Activated CD4-positive, alpha-beta memory T cell treated with anti-CD3 and anti-CD28 coated beads for 36 hours (primary cell): Measurements from ENCODE around the gene PWWP2B. TPM values are rescaled to one million over a fixed set of nuclear protein-coding genes. Genes with fewer than 3 reads are reported as not detected.

Experiments used
- CTCF ChIA-PET: fragments of 350-600 bp; sonication (Branson Sonifier 250); formaldehyde crosslinking; loops from one replicate; lab custom pipeline; 2021; ENCODE audit warnings: antibody characterized with exemption, inconsistent platforms; lab: Charles Lee
- POLR2A ChIA-PET: fragments of 350-600 bp; sonication (Branson Sonifier 250); formaldehyde crosslinking; loops from one replicate; lab custom pipeline; 2021; ENCODE audit warnings: antibody characterized with exemption; lab: Charles Lee
- DNase-seq: peaks from one replicate; pipeline ENCODE4 v3.0.0-alpha.2; 2020
- H3K27ac Mint-ChIP-seq: one replicate; pipeline ENCODE4 v1.8.0; 2021; ENCODE audit warnings: mixed read lengths
- H3K27me3 Mint-ChIP-seq: one replicate; pipeline ENCODE4 v1.8.0; 2021; ENCODE audit warnings: mixed read lengths
- H3K36me3 Mint-ChIP-seq: one replicate; pipeline ENCODE4 v1.8.0; 2021; ENCODE audit warnings: mixed read lengths
- H3K4me1 Mint-ChIP-seq: one replicate; pipeline ENCODE4 v1.8.0; 2021; ENCODE audit warnings: low read depth, mixed read lengths
- H3K4me3 Mint-ChIP-seq: one replicate; pipeline ENCODE4 v1.8.0; 2021; ENCODE audit warnings: mild to moderate bottlenecking, mixed read lengths
- H3K9me3 Mint-ChIP-seq: one replicate; pipeline ENCODE4 v1.8.0; 2021; ENCODE audit warnings: mixed read lengths
- intact Hi-C: fragments of 100-400 bp; cut with micrococcal nuclease; formaldehyde crosslinking; loops from one replicate; pipeline ENCODE4 v1.15.1; 2023
- total RNA-seq, 2 experiments: library from RNA; stranded (reverse); gene quantifications; one replicate each; pipeline ENCODE4 v1.2.3, GENCODE V29; 2021

The PWWP2B gene
- total RNA-seq, 2 experiments from 2014 or later, result 3.0 to 3.1 TPM

DNA sequence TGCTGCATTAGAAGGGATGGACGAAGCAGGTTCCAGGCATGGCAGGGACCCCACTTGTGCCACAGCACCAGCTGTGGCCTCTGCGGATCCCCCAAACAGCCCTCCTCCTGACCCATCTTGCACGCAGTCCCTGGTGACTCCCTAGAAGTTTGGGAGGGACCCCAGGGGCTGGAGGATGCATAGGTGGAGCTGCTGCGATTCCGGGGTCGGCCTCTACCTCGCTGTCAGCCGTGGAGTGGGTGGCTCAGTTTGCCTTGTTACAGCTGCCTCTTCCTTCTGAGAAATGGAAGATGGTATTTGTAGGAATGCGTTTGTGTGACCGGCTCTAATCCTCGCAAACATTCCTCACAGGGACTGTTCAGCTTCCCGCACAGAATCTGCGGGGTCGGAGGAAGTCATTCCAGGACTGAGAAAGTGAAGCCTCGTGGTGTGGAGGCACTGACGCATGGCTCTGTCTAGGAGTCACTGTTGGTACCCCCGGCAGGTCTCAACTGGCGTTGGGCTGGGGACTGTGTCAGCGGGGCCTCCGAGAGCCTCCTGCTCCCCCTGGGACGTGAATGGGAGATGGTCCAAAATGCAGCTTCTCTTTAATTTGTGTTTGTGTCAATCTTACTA lies 17.5 kb downstream of the PWWP2B start:
- Mint-ChIP-seq H3K4me3 (no peak overlapping the region), H3K36me3 (no peaks in the 10 kb centered on the region), H3K27me3 (no peaks in the 10 kb centered on the region), H3K4me1 (no peaks in the 10 kb centered on the region), H3K9me3 (no peaks in the 10 kb centered on the region), H3K27ac (no peak overlapping the region)
- ChIA-PET CTCF (no interaction called here), POLR2A (no interaction called here)
- intact Hi-C loops, result no loop called here
- no peak for DNase-seq

DNA sequence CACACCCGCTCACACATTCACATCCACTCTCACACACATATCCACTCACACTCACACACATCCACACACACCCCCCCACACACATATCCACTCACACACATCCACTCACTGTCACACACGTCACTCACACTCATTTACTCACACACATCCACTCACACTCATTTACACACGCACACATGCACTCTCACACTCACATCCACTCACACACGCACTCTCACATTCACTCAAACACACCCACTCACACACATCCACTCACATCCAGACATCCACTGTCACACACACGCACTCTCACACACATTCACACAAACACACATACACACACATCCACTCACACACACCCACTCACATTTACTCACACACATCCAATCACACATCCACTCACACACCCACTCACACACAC lies 18.3 kb downstream of the PWWP2B start:
- no peaks in the 10 kb centered on the region for H3K4me1 Mint-ChIP-seq
- ChIA-PET CTCF (no interaction called here), POLR2A (no interaction called here)
- H3K36me3 Mint-ChIP-seq, result no peaks in the 10 kb centered on the region
- no peak overlapping the region for H3K4me3 Mint-ChIP-seq
- no peak overlapping the region for H3K27ac Mint-ChIP-seq
- H3K27me3 Mint-ChIP-seq, result no peaks in the 10 kb centered on the region
- DNase-seq, result no peak
- no peaks in the 10 kb centered on the region for H3K9me3 Mint-ChIP-seq
- intact Hi-C loops, result no loop called here

DNA sequence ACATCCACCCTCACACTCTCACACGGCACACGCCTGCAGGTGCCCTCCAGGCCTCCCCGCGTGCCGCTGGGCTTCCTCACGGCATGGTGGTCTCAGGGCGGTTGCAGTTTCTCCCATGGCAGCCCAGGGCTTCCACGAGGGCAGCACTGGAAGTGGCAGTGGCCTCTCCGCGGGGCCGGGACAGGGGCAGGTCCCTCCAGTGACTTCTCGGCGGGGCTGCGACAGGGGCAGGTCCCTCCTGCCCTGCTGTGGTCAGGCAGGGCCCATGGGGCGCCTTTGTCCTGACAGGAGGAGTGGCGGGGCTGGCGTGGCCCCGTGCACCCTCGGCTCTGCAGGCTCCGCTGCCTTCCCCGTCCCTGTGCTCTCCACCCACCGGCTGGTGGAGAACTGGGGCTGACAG lies 19.0 kb downstream of the PWWP2B start:
- CTCF ChIA-PET, result no interaction called here
- Mint-ChIP-seq H3K27me3 (no peaks in the 10 kb centered on the region), H3K4me3 (no peak overlapping the region), H3K4me1 (peaks cover 2% of the 10 kb centered on the region), H3K9me3 (no peaks in the 10 kb centered on the region), H3K36me3 (no peaks in the 10 kb centered on the region), H3K27ac (no peak overlapping the region)
- POLR2A ChIA-PET, result no interaction called here
- intact Hi-C loops, result no loop called here
- DNase-seq, result no peak

DNA sequence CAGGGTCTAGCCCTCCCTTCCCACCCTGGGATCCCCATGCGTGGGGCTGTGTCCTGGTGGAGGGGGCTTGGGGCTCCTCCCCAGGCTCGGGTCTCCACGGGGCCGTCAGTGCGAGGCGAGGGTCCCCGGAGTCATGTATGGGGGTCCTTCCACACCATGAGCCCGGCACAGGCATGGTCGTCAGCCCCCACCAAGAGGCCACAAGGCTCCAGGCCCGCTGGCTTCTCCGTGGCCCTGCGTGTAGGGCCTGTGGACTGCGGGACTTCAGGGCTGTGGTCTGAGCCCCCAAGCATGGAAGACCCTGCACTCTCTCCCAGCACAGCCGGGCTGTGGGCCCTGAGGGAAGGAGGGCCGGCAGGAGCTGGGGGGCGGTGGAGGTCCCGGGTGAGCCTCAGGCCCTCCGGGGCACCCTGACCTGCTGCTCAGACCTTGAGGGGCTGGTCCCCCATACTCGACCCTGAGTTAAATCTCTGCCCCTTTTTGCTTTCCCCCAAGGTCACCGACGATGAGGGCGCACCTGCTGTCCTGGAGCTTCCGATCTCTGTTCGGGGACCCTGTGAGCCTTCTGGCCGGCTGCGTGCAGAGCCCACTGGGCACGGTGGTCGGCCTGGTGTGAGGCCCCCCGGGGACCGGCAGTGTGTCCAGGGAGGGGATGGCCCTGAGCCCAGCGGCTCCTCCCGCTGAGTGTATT lies 19.7 kb downstream of the PWWP2B start:
- Mint-ChIP-seq H3K4me1 (peaks cover 6% of the 10 kb centered on the region), H3K36me3 (no peaks in the 10 kb centered on the region), H3K27me3 (no peaks in the 10 kb centered on the region), H3K9me3 (no peaks in the 10 kb centered on the region), H3K27ac (no peak overlapping the region), H3K4me3 (no peak overlapping the region)
- intact Hi-C loops, result no loop called here
- CTCF ChIA-PET, result no interaction called here
- POLR2A ChIA-PET, result no interaction called here
- DNase-seq, result no peak

DNA sequence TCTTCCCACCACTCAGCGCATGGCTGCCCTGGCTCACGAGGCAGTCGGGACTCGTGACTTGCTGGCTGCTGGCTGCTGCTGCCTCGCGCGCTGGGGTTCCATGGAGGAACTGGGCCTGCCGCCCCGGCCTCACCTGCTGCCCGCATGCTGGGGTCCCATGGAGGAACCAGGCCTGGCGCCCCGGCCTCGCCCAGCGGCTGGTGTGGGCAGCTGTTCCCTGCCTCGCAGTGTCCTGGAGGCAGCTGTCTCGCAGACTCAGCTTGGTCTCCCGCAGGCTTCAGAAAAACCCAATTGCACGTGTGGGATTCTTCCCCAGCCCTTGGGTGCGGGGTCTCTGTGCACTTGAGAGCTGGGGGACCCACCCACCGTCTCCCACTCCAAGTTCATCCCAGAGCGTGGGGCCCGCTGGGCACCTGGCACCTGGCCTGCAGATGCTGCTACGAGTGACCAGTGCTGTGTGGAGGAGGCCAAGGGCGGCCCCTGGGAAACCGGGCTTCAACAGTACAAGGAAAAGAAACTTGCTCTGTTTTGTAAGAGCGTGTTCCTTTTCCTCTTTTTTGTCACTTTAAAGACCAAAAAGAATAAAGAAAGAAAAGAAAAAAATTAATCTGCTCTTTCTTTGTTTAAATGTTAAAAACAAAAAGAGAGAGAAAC lies 20.4 kb downstream of the PWWP2B start:
- POLR2A ChIA-PET, result no interaction called here
- intact Hi-C loops, result no loop called here
- no peaks in the 10 kb centered on the region for H3K9me3 Mint-ChIP-seq
- H3K27me3 Mint-ChIP-seq, result no peaks in the 10 kb centered on the region
- no peak overlapping the region for H3K27ac Mint-ChIP-seq
- no peak overlapping the region for H3K4me3 Mint-ChIP-seq
- no peak for DNase-seq
- H3K4me1 Mint-ChIP-seq, result peaks cover 9% of the 10 kb centered on the region
- H3K36me3 Mint-ChIP-seq, result no peaks in the 10 kb centered on the region
- CTCF ChIA-PET, result no interaction called here

DNA sequence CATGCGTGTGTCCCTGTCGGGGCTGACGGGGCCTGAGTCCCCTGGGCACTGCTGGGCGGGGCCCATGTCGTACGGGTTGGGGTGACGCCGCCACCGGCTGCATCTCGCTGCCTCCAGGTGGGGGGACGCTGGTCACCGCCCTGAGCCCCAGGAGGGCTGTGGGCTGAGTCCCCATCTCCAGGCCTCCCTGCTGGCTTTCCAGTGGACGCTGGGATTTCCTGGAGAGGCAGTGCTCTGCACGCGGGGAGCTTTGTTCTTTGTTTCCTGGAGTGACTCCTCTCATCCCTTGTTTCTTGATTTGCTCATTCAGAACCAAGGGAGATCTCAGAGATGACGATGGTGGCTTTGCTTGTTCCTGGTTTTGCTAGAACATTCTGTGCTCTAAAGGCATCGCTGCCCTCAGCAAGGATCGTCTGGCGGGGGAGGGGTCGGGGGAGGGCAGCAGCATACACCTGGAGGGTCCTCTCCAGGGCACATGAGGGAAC lies 21.0 kb downstream of the PWWP2B start:
- intact Hi-C loops, result no loop called here
- POLR2A ChIA-PET, result no interaction called here
- H3K36me3 Mint-ChIP-seq, result no peaks in the 10 kb centered on the region
- H3K4me1 Mint-ChIP-seq, result peaks cover 12% of the 10 kb centered on the region
- H3K4me3 Mint-ChIP-seq, result no peak overlapping the region
- no peak for DNase-seq
- H3K27ac Mint-ChIP-seq, result no peak overlapping the region
- CTCF ChIA-PET, result no interaction called here
- no peaks in the 10 kb centered on the region for H3K9me3 Mint-ChIP-seq
- no peaks in the 10 kb centered on the region for H3K27me3 Mint-ChIP-seq

DNA sequence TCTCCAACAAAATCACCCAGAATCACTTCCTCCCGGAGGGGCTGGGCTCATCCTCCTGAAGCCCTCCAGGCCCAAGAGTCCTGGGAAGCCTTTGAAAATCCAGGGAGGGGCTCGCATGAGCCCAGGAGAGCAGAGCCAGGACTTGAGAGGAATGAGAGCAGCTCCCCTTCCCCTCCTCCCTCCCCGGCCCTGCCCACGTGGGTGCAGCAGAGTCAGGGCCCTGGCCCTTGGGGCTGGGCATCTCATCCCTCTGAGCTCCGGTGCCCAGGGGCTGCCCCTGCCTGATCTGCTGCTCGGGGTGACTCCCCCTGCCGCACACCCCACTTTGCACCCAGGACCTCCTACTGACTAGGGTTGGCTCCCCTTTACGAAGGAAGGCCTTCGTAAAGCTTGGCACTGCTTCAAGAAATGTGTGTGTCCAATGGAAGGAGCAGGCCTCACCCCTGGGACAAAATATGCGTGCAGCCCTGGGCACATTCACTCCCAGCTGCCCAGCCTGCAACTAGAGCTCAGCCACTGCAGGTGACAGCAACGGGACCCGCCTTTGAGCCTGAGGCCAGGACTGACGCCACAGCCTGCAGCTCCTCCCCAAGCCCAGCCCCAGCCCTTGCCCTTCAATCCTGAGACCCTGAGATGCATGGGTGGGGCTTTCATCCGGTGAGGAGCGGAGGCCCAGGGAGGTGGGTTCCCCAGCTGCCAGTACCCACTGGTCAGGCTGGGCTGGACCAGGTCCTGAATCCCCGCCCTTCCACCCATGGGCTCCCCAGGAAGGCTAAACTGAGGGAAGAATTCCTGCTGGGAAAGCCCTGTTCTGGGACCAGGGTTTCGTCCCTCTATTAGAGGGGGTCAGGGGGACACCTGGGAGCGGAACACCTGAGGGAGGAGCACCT lies 21.8 kb downstream of the PWWP2B start:
- ChIA-PET CTCF (no interaction called here), POLR2A (no interaction called here)
- Mint-ChIP-seq H3K27ac (no peak overlapping the region), H3K27me3 (no peaks in the 10 kb centered on the region), H3K9me3 (no peaks in the 10 kb centered on the region), H3K36me3 (no peaks in the 10 kb centered on the region), H3K4me1 (peaks cover 12% of the 10 kb centered on the region), H3K4me3 (no peak overlapping the region)
- DNase-seq, result no peak
- intact Hi-C loops, result no loop called here

DNA sequence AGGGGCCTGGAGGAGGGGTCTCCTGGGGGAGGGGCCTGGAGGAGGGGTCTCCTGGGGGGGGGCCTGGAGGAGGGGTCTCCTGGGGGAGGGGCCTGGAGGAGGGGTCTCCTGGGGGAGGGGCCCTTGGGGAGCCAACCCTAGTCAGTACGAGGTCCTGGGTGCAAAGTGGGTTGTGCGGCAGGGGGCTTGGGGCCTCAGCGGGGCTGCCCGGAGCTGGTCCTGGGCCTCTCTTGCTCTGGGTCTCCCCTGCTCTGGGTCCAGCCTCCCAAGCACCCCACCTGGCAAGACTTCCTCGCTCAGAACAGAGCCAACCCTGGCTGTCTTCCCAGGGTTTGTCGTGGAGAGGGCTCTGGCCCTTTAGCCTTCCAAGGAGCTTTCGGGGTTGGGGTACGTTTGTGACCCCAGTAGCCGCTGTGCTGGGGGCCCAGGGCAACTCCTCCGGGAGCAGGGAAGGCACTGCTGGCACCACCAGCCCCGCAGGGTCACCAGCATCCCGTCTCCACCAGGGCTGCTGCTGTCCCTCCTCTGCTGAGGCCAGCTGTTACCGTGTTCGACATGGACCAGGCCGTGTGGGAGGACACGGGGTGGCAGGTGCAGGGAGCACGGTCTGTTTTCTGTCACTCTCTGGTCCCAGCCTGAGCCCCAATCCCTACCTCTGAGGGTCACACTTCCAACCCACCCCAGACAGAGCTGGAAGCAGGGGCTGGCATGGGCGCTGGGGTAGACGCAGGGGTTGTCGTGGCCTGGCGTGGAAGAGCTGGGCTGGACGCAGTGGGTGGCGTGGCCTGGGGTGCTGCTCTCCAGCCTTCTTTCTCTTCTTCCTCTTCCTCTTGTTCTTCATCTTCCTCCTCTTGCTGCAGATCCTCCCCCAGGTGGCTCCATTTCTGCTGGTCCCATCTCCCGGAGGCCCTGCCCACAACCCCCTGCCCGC lies 22.8 kb downstream of the PWWP2B start:
- ChIA-PET POLR2A (no interaction called here), CTCF (no interaction called here)
- no peak overlapping the region for H3K4me3 Mint-ChIP-seq
- no peak for DNase-seq
- no peak overlapping the region for H3K27ac Mint-ChIP-seq
- no peaks in the 10 kb centered on the region for H3K36me3 Mint-ChIP-seq
- intact Hi-C loops, result no loop called here
- H3K27me3 Mint-ChIP-seq, result no peaks in the 10 kb centered on the region
- no peaks in the 10 kb centered on the region for H3K9me3 Mint-ChIP-seq
- peaks cover 12% of the 10 kb centered on the region for H3K4me1 Mint-ChIP-seq

DNA sequence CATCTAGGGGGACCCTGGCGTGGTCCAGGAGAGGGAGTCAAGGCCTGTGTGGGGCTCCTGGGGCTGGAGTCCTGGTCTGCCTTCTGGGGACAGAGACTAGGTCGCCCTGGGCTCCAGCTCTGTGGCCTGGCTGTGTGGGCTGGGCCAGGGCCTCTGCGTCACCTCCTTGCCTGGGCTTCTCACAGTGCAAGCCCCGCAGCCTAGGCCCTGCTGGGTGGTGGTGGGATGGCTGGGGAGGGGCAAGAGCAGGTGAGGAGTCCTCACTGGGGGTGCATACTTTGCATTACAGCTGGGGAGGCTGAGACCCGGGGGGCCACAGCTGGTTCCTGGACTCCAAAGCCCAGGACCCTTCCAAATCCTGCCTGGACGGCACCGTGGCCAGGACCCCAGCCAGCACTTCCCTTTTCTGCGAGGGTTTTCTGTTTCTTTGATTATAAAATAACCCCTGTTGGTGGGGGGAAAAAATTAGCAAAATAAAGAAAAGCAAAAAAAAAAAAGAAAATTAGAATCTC lies 23.5 kb downstream of the PWWP2B start:
- POLR2A ChIA-PET, result no interaction called here
- H3K27me3 Mint-ChIP-seq, result no peaks in the 10 kb centered on the region
- no peak overlapping the region for H3K4me3 Mint-ChIP-seq
- H3K36me3 Mint-ChIP-seq, result no peaks in the 10 kb centered on the region
- CTCF ChIA-PET, result interaction anchor here (0.9 to 1.2 kb wide), 2 partner anchors 26 to 60 kb away, joined by 3 to 5 read pairs; no protein-coding TSS in a partner anchor
- peaks cover 12% of the 10 kb centered on the region for H3K4me1 Mint-ChIP-seq
- peaks cover 2% of the 10 kb centered on the region for H3K9me3 Mint-ChIP-seq
- H3K27ac Mint-ChIP-seq, result no peak overlapping the region
- no peak for DNase-seq
- intact Hi-C loops, result no loop called here

DNA sequence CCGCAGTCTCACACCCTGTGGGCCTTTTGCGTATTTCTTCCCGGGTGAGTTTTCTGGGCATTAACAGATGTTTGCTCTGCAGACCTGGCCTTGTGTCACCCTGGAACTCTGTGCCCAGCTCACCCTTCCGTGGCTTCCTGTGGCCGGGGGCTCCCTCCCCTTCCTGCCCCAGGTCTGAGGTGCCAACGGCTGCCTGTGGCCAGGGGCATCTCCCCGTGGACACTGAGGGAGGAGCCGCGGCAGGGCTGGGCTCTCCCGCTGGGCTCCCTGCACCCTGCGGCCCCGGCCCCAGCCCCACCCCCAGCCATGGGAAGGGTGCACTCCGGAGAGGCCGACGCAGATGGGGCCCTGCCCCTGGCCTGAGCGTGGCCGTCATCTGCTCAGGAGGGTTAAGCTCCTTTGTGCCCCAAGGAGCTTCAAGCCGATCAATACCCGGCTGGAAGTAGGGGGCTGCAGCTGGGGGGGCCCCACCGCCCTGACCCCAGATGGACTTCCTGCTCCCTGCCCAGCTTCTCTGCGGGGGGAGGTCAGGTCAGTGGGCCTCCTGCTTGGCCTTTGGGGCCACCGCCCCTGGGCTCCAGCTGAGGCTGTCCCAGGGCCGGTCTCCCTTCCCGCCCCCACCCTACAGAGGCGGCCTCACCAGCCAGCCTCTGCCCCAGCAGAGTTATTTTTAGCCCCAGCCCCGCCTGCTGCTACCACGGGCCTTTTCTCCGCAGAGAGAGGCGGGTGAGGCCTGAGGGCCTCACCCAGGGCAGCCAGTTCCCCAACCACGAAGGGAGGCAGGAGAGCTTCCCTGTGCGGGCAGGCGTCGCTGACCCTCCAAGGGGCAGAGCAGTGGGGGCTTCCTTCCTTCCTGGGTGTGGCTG lies 24.2 kb downstream of the PWWP2B start:
- no peaks in the 10 kb centered on the region for H3K36me3 Mint-ChIP-seq
- DNase-seq, result peak; percentile 43
- no peak overlapping the region for H3K4me3 Mint-ChIP-seq
- no peak overlapping the region for H3K27ac Mint-ChIP-seq
- H3K4me1 Mint-ChIP-seq, result peaks cover 12% of the 10 kb centered on the region
- CTCF ChIA-PET, result interaction anchor here (0.9 to 1.2 kb wide), 2 partner anchors 26 to 60 kb away, joined by 3 to 5 read pairs; no protein-coding TSS in a partner anchor
- POLR2A ChIA-PET, result no interaction called here
- no peaks in the 10 kb centered on the region for H3K27me3 Mint-ChIP-seq
- H3K9me3 Mint-ChIP-seq, result peaks cover 2% of the 10 kb centered on the region
- intact Hi-C loops, result no loop called here
